ENCODE results near the gene TNS3.

GRCh38 chr7:47588704-47589225 is 6.9 kb upstream of the TNS3 start:
- TF ChIP-seq CTCF (IDR thresholded peaks at IDR 0.05; ENCODE audit: insufficient read depth, low read depth, low read length) (no peak), EZH2 (IDR thresholded peaks at IDR 0.05; ENCODE audit: insufficient read depth, low read length) (no peak)
